Vagina (tissue), 2 donors: ENCODE results near the gene BMP8B.
"Not testable (repeated sequence)": the region's sequence is repeated elsewhere in the genome, so short reads cannot be mapped to it uniquely, and the experiment has no call there.

Experiments used
- POLR2A ChIP-seq, 2 donors: fragments of 450-650 bp; IDR thresholded peaks; one replicate each; pipeline ENCODE4 v1.6.1; 2017; ENCODE audit warnings: antibody characterized with exemption in 2 of 2, mild to moderate bottlenecking in 2 of 2, moderate library complexity in 2 of 2
- TF ChIP-seq, protein P1 (sequence below), 3 experiments: fragments of 450-650 bp in 2 of 3; fragments of 200-600 bp in 1 of 3; sonication (generic) in 1 of 3; IDR thresholded peaks; one replicate each; pipeline ENCODE4 v1.5.1; 2017 to 2019; ENCODE audit warnings: antibody characterized with exemption in 3 of 3, mild to moderate bottlenecking in 2 of 3, moderate library complexity in 2 of 3

GRCh38 chr1:39777896-39778295, 10.8 kb downstream of the BMP8B start:
- not testable (repeated sequence) for TF ChIP-seq POLR2A (IDR thresholded peaks at IDR 0.05)
- TF ChIP-seq, protein P1, sequence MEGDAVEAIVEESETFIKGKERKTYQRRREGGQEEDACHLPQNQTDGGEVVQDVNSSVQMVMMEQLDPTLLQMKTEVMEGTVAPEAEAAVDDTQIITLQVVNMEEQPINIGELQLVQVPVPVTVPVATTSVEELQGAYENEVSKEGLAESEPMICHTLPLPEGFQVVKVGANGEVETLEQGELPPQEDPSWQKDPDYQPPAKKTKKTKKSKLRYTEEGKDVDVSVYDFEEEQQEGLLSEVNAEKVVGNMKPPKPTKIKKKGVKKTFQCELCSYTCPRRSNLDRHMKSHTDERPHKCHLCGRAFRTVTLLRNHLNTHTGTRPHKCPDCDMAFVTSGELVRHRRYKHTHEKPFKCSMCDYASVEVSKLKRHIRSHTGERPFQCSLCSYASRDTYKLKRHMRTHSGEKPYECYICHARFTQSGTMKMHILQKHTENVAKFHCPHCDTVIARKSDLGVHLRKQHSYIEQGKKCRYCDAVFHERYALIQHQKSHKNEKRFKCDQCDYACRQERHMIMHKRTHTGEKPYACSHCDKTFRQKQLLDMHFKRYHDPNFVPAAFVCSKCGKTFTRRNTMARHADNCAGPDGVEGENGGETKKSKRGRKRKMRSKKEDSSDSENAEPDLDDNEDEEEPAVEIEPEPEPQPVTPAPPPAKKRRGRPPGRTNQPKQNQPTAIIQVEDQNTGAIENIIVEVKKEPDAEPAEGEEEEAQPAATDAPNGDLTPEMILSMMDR (IDR thresholded peaks at IDR 0.05): not testable (repeated sequence)
